DOHH2 (cell line): ENCODE data around the gene ARNT2.

Source experiments
- EZH2phosphoT487 ChIP-seq: fragments of 200-600 bp; sonication (generic); IDR thresholded peaks from 2 replicates; pipeline ENCODE4 v1.6.1; 2017; ENCODE audit warnings: borderline replicate concordance, mild to moderate bottlenecking, antibody characterized with exemption, low read length, moderate library complexity, mixed read lengths
- TF ChIP-seq, protein P1 (sequence below): fragments of 200-600 bp; sonication (generic); IDR thresholded peaks from one replicate; pipeline ENCODE4 v1.5.1; 2014; ENCODE audit warnings: antibody characterized with exemption, mild to moderate bottlenecking, low read depth, low read length; ENCODE audit not compliant: poor library complexity, severe bottlenecking

DNA sequence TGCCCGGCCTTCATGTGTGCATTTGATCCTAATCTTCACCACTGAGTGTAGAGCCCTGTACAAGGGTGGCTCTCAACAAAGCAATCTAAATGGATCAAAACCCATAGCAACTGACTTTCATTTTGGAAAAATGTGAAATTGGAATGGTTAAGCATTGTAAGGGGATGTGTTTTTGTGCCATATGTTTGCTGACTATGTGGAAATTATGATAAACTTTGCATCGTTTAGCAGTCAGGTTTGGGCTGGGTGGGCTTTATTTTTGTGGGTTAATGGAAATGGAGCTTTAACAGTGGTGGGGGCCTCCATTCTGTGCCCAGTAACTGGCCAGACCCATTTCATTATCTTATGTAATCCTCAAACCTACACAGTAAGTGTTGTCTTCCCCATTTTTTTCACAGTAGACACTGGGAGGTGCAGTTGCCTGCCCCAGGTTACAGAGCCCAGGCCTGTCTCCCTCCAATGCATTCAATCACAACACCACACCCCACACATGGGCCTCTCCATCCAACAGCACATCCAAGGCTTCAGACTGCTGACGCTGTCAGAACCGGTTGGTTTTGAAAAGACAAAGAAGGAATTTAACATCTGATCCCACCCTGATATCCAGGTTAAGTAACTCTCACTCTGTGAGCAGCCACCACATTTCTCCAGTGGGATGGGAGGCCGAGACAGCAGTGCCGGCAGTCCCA, 154.6 kb downstream of the ARNT2 start:
- TF ChIP-seq, protein P1, sequence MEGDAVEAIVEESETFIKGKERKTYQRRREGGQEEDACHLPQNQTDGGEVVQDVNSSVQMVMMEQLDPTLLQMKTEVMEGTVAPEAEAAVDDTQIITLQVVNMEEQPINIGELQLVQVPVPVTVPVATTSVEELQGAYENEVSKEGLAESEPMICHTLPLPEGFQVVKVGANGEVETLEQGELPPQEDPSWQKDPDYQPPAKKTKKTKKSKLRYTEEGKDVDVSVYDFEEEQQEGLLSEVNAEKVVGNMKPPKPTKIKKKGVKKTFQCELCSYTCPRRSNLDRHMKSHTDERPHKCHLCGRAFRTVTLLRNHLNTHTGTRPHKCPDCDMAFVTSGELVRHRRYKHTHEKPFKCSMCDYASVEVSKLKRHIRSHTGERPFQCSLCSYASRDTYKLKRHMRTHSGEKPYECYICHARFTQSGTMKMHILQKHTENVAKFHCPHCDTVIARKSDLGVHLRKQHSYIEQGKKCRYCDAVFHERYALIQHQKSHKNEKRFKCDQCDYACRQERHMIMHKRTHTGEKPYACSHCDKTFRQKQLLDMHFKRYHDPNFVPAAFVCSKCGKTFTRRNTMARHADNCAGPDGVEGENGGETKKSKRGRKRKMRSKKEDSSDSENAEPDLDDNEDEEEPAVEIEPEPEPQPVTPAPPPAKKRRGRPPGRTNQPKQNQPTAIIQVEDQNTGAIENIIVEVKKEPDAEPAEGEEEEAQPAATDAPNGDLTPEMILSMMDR = no peak
- no peak for TF ChIP-seq EZH2phosphoT487
